Adrenal gland (tissue), 12 donors: ENCODE data around the gene CNKSR3. TPM values are rescaled to one million over a fixed set of nuclear protein-coding genes. Genes with fewer than 3 reads are reported as not detected.

Experiments used
- DNase-seq, 7 donors: peaks; one replicate each; pipeline ENCODE4 v3.0.0-alpha.2; 2019 to 2020
- H3K27ac ChIP-seq, 5 donors: fragments of 200-600 bp; sonication (generic) in 4 of 5; 1 replicate in 3 of 5; 2 replicates in 2 of 5; pipeline versions ENCODE4 v1.5.1 to v1.8.0; 2016 to 2020; ENCODE audit warnings: mild to moderate bottlenecking in 1 of 5
- H3K27me3 ChIP-seq: fragments of 200-600 bp; 2 replicates; pipeline ENCODE4 v1.8.0; 2021
- H3K36me3 ChIP-seq, 2 donors: fragments of 200-600 bp; replicated peaks in 1 of 2; 1 replicate in 1 of 2; 2 replicates in 1 of 2; pipeline versions ENCODE4 v1.5.1 to v1.8.0; 2018 to 2022
- H3K4me1 ChIP-seq, 2 donors: fragments of 200-600 bp; replicated peaks in 1 of 2; 1 replicate in 1 of 2; 2 replicates in 1 of 2; pipeline versions ENCODE4 v1.5.1 to v1.8.0; 2018 to 2021
- H3K4me3 ChIP-seq, 4 donors: fragments of 200-600 bp; sonication (generic) in 3 of 4; one replicate each; pipeline ENCODE4 v1.5.1; 2016 to 2018
- H3K9me3 ChIP-seq, 3 donors: fragments of 200-600 bp; sonication (generic) in 1 of 3; replicated peaks in 1 of 3; 1 replicate in 2 of 3; 2 replicates in 1 of 3; pipeline versions ENCODE4 v1.5.1 to v1.8.0; 2016 to 2021
- POLR2A ChIP-seq, 2 donors: fragments of 450-650 bp; IDR thresholded peaks; one replicate each; pipeline ENCODE4 v1.6.1; 2017; ENCODE audit warnings: antibody characterized with exemption in 2 of 2, mild to moderate bottlenecking in 2 of 2, moderate library complexity in 1 of 2
- WGBS, 4 donors: extraction: QIAGEN DNeasy Blood & Tissue Kit in 2 of 4; methylation state at CpG; one replicate each; pipeline versions ENCODE4 v1.1.5 to v1.1.7; 2013 to 2017; 5-methylcytosine and 5-hydroxymethylcytosine counted together
- intact Hi-C, 2 donors: fragments of 100-400 bp; cut with DNase I; formaldehyde crosslinking; loops; one replicate each; pipeline versions ENCODE4 v1.14.1 to v1.15.0; 2022 to 2023
- polyA plus RNA-seq, 3 donors: library from polyadenylated mRNA; stranded (reverse); fragments of 200-250 nt in 2 of 3; fragments of 350-450 nt in 1 of 3; fragmentation: Illumina TruSeq in 1 of 3; extraction: RNeasy Lipid Tissue Mini Kit (QIAGEN cat#74804) in 1 of 3; gene quantifications; one replicate each; pipeline ENCODE4 v1.2.3, GENCODE V29; 2013 to 2014
- total RNA-seq, 9 donors: library from RNA; depleted of rRNA in 4 of 9; stranded (reverse); fragments of >200 nt in 4 of 9; fragments of 120-200 nt in 1 of 9; fragmentation: NEBNext Ultra II Directional in 1 of 9; extraction: Animal tissue kit (Norgen Biotek cat#: 25700) in 1 of 9; gene quantifications; one replicate each; pipeline versions ENCODE4 v1.1.0 to v1.2.4, GENCODE V29; 2013 to 2023
- TF ChIP-seq, protein P1 (sequence below), 6 experiments: fragments of 450-650 bp in 4 of 6; fragments of 200-600 bp in 2 of 6; sonication (generic) in 1 of 6; IDR thresholded peaks; 1 replicate in 5 of 6; 2 replicates in 1 of 6; pipeline versions ENCODE4 v1.5.1 to v1.8.0; 2016 to 2021; ENCODE audit warnings: antibody characterized with exemption in 6 of 6, mild to moderate bottlenecking in 2 of 6, moderate library complexity in 1 of 6
- donor health status: healthy with polysubstance abuse.
- donor health status: Bipolar disorder and iron deficiency.
- donor health status: DM: yes; HTN: yes; CAD: no.
- donor health status: DM: no; HTN: no; CAD: no.
- donor health status: DM: no; HTN: no; CAD: no.
- donor health status: DM: yes; HTN: yes; CAD: no.

Gene CNKSR3
- total and polyA plus RNA-seq, 12 donors, result 1.1 to 10.7 (median 2.5) TPM

DNA sequence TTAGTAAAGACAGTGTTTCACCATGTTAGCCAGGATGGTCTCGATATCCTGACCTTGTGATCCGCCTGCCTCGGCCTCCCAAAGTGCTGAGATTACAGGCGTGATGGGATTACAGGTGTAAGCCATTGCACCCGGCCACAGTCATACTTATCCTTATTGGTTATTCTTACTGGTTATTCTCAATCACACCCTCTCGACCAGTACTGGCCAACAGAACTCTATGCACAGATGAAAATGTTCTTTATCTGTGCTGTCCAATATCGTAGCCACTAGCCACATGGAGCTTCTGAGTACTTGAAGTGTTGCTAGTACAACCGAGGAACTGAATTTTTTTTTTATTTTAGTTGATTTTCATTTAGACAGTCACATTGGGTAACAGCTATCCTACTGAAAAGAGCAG is 63.5 kb downstream of the CNKSR3 start:
- Histone ChIP-seq H3K4me3 (no peak overlapping the region), H3K27ac (no peak overlapping the region), H3K4me1 (peaks cover 0 to 9% of the 10 kb centered on the region in 2 donors), H3K9me3 (no peaks in the 10 kb centered on the region), H3K36me3 (no peaks in the 10 kb centered on the region), H3K27me3 (no peaks in the 10 kb centered on the region)
- no peak for TF ChIP-seq POLR2A (IDR thresholded peaks at IDR 0.05)
- TF ChIP-seq, protein P1, sequence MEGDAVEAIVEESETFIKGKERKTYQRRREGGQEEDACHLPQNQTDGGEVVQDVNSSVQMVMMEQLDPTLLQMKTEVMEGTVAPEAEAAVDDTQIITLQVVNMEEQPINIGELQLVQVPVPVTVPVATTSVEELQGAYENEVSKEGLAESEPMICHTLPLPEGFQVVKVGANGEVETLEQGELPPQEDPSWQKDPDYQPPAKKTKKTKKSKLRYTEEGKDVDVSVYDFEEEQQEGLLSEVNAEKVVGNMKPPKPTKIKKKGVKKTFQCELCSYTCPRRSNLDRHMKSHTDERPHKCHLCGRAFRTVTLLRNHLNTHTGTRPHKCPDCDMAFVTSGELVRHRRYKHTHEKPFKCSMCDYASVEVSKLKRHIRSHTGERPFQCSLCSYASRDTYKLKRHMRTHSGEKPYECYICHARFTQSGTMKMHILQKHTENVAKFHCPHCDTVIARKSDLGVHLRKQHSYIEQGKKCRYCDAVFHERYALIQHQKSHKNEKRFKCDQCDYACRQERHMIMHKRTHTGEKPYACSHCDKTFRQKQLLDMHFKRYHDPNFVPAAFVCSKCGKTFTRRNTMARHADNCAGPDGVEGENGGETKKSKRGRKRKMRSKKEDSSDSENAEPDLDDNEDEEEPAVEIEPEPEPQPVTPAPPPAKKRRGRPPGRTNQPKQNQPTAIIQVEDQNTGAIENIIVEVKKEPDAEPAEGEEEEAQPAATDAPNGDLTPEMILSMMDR (IDR thresholded peaks at IDR 0.05), result no peak
- intact Hi-C loops, result no loop called here
- 90 to 94% (median 92%) methylated on average over 8 of the region's 8 CpGs for WGBS, 4 donors
- no peak for DNase-seq

- Histone ChIP-seq H3K27me3 (no peaks in the 10 kb centered on the region), H3K9me3 (no peaks in the 10 kb centered on the region), H3K4me3 (no peak overlapping the region), H3K36me3 (no peaks in the 10 kb centered on the region), H3K27ac (no peak overlapping the region), H3K4me1 (peaks cover 0 to 9% of the 10 kb centered on the region in 2 donors)
- intact Hi-C loops, result no loop called here
- 73 to 88% (median 77%) methylated on average over 2 of the region's 2 CpGs for WGBS, 4 donors
- TF ChIP-seq POLR2A (IDR thresholded peaks at IDR 0.05), result no peak
- TF ChIP-seq, protein P1 (IDR thresholded peaks at IDR 0.05), result no peak
- DNase-seq, result no peak
These were observed 65.1 kb downstream of the CNKSR3 start for GRCh38 chr6:154445417-154445816.

- no peaks in the 10 kb centered on the region for H3K27me3 ChIP-seq
- H3K27ac ChIP-seq, result no peak overlapping the region
- intact Hi-C loops, result no loop called here
- no peaks in the 10 kb centered on the region for H3K9me3 ChIP-seq
- TF ChIP-seq POLR2A (IDR thresholded peaks at IDR 0.05), result no peak
- TF ChIP-seq, protein P1 (IDR thresholded peaks at IDR 0.05), result no peak
- WGBS, 4 donors, result 95 to 98% (median 97%) methylated on average over 12 of the region's 12 CpGs
- H3K4me3 ChIP-seq, result no peak overlapping the region
- DNase-seq, result no peak
- H3K36me3 ChIP-seq, result no peaks in the 10 kb centered on the region
- no peaks in the 10 kb centered on the region for H3K4me1 ChIP-seq
These were observed 68.5 kb downstream of the CNKSR3 start for GRCh38 chr6:154441995-154442310.

GRCh38 chr6:154440422-154441043 is 70.0 kb downstream of the CNKSR3 start:
- WGBS, 4 donors, result 96 to 100% (median 100%) methylated on average over 1 of the region's 1 CpG
- H3K4me3 ChIP-seq, result no peak overlapping the region
- no peak for DNase-seq
- H3K27ac ChIP-seq, result no peak overlapping the region
- H3K4me1 ChIP-seq, result no peaks in the 10 kb centered on the region
- H3K27me3 ChIP-seq, result no peaks in the 10 kb centered on the region
- no peaks in the 10 kb centered on the region for H3K9me3 ChIP-seq
- TF ChIP-seq, protein P1 (IDR thresholded peaks at IDR 0.05), result no peak
- TF ChIP-seq POLR2A (IDR thresholded peaks at IDR 0.05), result no peak
- intact Hi-C loops, result no loop called here
- no peaks in the 10 kb centered on the region for H3K36me3 ChIP-seq
